Keratinocyte (primary cell): Measurements from ENCODE around the gene SINHCAF. TPM values are rescaled to one million over a fixed set of nuclear protein-coding genes. Genes with fewer than 3 reads are reported as not detected.
A peak's percentile ranks its signal among the peaks of the same experiment; 100 is the strongest.

ENCODE experiments used
- DNase-seq: peaks from one replicate; pipeline ENCODE4 v3.0.0-alpha.2; 2011; ENCODE audit warnings: low read depth, missing footprints, low spot score
- FAIRE-seq: peaks from 2 replicates; lab custom pipeline; 2011; peaks lifted over from hg19 to GRCh38; lab: Jason Lieb, UNC
- H2AFZ ChIP-seq: 2 replicates; pipeline ENCODE4 v1.6.0; 2012; ENCODE audit warnings: low read length, control low read depth, inconsistent platforms; ENCODE audit not compliant: control insufficient read depth
- H3K27ac ChIP-seq: 2 replicates; pipeline ENCODE4 v1.5.1; 2011; ENCODE audit warnings: low read length; ENCODE audit not compliant: control insufficient read depth, insufficient read depth
- H3K27me3 ChIP-seq: 3 replicates; pipeline ENCODE4 v1.6.0; 2011; ENCODE audit warnings: low read length; ENCODE audit not compliant: control insufficient read depth, insufficient read depth; ENCODE audit errors: extremely low read depth
- H3K36me3 ChIP-seq, 2 experiments: 2 replicates in 1 of 2; 3 replicates in 1 of 2; pipeline ENCODE4 v1.5.1; 2011; ENCODE audit warnings: low read length in 2 of 2, mild to moderate bottlenecking in 1 of 2; ENCODE audit not compliant: control insufficient read depth in 2 of 2, insufficient read depth in 2 of 2; ENCODE audit errors: extremely low read depth in 1 of 2
- H3K4me1 ChIP-seq: 3 replicates; pipeline ENCODE4 v1.5.1; 2011; ENCODE audit warnings: low read length; ENCODE audit not compliant: control insufficient read depth, insufficient read depth; ENCODE audit errors: extremely low read depth
- H3K4me2 ChIP-seq: 3 replicates; pipeline ENCODE4 v1.6.0; 2011; ENCODE audit warnings: low read depth, low read length; ENCODE audit not compliant: control insufficient read depth, insufficient read depth; ENCODE audit errors: extremely low read depth
- H3K4me3 ChIP-seq, 3 experiments: fragments of 200-600 bp in 1 of 3; sonication (generic) in 1 of 3; 2 replicates in 2 of 3; 3 replicates in 1 of 3; pipeline ENCODE4 v1.5.1; 2011 to 2016; ENCODE audit warnings: low read length in 3 of 3, mild to moderate bottlenecking in 3 of 3, control low read depth in 2 of 3, inconsistent platforms in 1 of 3, low read depth in 1 of 3, mixed read lengths in 1 of 3, mixed run types in 1 of 3, moderate library complexity in 1 of 3; ENCODE audit not compliant: control insufficient read depth in 2 of 3, insufficient read depth in 2 of 3; ENCODE audit errors: extremely low read depth in 1 of 3
- H3K79me2 ChIP-seq: 2 replicates; pipeline ENCODE4 v1.6.0; 2012; ENCODE audit warnings: low read length; ENCODE audit not compliant: control insufficient read depth, insufficient read depth
- H3K9ac ChIP-seq: 3 replicates; pipeline ENCODE4 v1.6.0; 2011; ENCODE audit warnings: low read length; ENCODE audit not compliant: control insufficient read depth, insufficient read depth; ENCODE audit errors: extremely low read depth
- H3K9me1 ChIP-seq: 3 replicates; pipeline ENCODE4 v1.6.0; 2011; ENCODE audit warnings: low read length; ENCODE audit not compliant: control insufficient read depth, insufficient read depth; ENCODE audit errors: extremely low read depth
- H3K9me3 ChIP-seq: 2 replicates; pipeline ENCODE4 v1.5.1; 2012; ENCODE audit warnings: low read depth, low read length; ENCODE audit not compliant: control insufficient read depth
- H4K20me1 ChIP-seq: 3 replicates; pipeline ENCODE4 v1.6.0; 2011; ENCODE audit warnings: low read length; ENCODE audit not compliant: control insufficient read depth, insufficient read depth; ENCODE audit errors: extremely low read depth
- EZH2 ChIP-seq: IDR thresholded peaks from one replicate; pipeline ENCODE4 v1.6.1; 2012; ENCODE audit warnings: inconsistent platforms, mild to moderate bottlenecking, low read length, moderate library complexity
- dilution Hi-C: fragments of 300-500 bp; cut with MboI; formaldehyde crosslinking; loops from one replicate; pipeline ENCODE4 v1.7.0; 2020; ENCODE audit warnings: low sequenced_read_pairs; ENCODE audit not compliant: extremely low pct_ligation_motif_present
- polyA plus RNA-seq, 5 experiments: library from polyadenylated mRNA; depleted of rRNA in 3 of 5; stranded (reverse) in 3 of 5; stranded (forward) in 1 of 5; unstranded in 1 of 5; fragments of >200 nt; gene quantifications; 1 replicate in 1 of 5; 2 replicates in 3 of 5; 3 replicates in 1 of 5; pipeline versions ENCODE4 v1.2.1 to v1.2.3, GENCODE V29; 2011 to 2012; ENCODE audit warnings: missing spikeins in 2 of 5, low read depth in 1 of 5, low replicate concordance in 1 of 5
- TF ChIP-seq, protein P1 (sequence below), 3 experiments: IDR thresholded peaks in 1 of 3; conservative IDR thresholded peaks in 1 of 3; optimal IDR thresholded peaks in 1 of 3; 2 replicates in 2 of 3; 3 replicates in 1 of 3; pipeline versions ENCODE3 to v1.5.1; 2011; ENCODE audit warnings: low read length in 3 of 3, mild to moderate bottlenecking in 3 of 3, moderate library complexity in 2 of 3, control low read depth in 1 of 3, inconsistent platforms in 1 of 3; ENCODE audit not compliant: insufficient read depth in 2 of 3; ENCODE audit errors: extremely low read depth in 1 of 3

Gene SINHCAF
- polyA plus RNA-seq, 1 donor (not counting 4 experiments of a cell fraction or from before 2014, with no cell fraction given): 57.4 TPM

GRCh38 chr12:31322801-31323207 is 3.1 kb downstream of the SINHCAF start:
- H3K4me1 ChIP-seq: peaks cover 28% of the 10 kb centered on the region
- no peaks in the 10 kb centered on the region for H3K36me3 ChIP-seq
- TF ChIP-seq, protein P1, sequence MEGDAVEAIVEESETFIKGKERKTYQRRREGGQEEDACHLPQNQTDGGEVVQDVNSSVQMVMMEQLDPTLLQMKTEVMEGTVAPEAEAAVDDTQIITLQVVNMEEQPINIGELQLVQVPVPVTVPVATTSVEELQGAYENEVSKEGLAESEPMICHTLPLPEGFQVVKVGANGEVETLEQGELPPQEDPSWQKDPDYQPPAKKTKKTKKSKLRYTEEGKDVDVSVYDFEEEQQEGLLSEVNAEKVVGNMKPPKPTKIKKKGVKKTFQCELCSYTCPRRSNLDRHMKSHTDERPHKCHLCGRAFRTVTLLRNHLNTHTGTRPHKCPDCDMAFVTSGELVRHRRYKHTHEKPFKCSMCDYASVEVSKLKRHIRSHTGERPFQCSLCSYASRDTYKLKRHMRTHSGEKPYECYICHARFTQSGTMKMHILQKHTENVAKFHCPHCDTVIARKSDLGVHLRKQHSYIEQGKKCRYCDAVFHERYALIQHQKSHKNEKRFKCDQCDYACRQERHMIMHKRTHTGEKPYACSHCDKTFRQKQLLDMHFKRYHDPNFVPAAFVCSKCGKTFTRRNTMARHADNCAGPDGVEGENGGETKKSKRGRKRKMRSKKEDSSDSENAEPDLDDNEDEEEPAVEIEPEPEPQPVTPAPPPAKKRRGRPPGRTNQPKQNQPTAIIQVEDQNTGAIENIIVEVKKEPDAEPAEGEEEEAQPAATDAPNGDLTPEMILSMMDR (optimal IDR thresholded peaks at IDR 0.05 in 1 of 3, IDR thresholded peaks at IDR 0.05 in 1 of 3, conservative IDR thresholded peaks at IDR 0.05 in 1 of 3; ENCODE audit: extremely low read depth in 1 of 3, insufficient read depth in 2 of 3, low read length in 3 of 3): no peak
- TF ChIP-seq EZH2: no peak
- H3K27ac ChIP-seq: peak overlapping the region; percentile 92
- FAIRE-seq (no peak), DNase-seq (no peak)
- H3K79me2 ChIP-seq: peaks cover 81% of the 10 kb centered on the region
- no peaks in the 10 kb centered on the region for H3K9me1 ChIP-seq
- peaks cover 15% of the 10 kb centered on the region for H4K20me1 ChIP-seq
- peak overlapping the region; percentile 77 to 99 (median 85) for H3K4me3 ChIP-seq
- no peaks in the 10 kb centered on the region for H3K9me3 ChIP-seq
- peak overlapping the region; percentile 94 for H3K9ac ChIP-seq
- H3K4me2 ChIP-seq: peak overlapping the region; percentile 96
- H3K27me3 ChIP-seq: no peaks in the 10 kb centered on the region
- dilution Hi-C loops: no loop called here
- H2AFZ ChIP-seq: no peak overlapping the region

DNA sequence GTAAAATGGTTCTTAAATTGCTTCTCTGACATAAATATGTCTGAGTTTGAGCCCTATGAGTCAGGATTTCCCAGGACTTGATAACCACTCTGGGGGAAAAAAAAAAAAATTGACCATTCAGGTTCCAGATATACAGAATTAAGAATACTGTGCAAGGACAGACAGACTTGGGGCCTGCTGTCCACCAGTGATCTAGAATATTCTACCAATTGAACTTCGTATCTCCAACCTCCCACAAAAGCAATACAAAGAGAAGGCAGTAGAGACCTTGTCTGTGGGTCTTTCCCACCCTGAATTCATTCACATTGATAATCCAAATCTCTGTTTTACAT is 4.1 kb downstream of the SINHCAF start:
- Histone ChIP-seq H4K20me1 (peaks cover 18% of the 10 kb centered on the region), H2AFZ (no peak overlapping the region), H3K9me3 (no peaks in the 10 kb centered on the region), H3K27me3 (no peaks in the 10 kb centered on the region), H3K9me1 (no peaks in the 10 kb centered on the region), H3K79me2 (peaks cover 91% of the 10 kb centered on the region), H3K9ac (no peak overlapping the region), H3K4me3 (no peak overlapping the region), H3K4me1 (peaks cover 29% of the 10 kb centered on the region), H3K4me2 (peak overlapping the region; percentile 32), H3K27ac (no peak overlapping the region), H3K36me3 (no peaks in the 10 kb centered on the region)
- FAIRE-seq (no peak), DNase-seq (no peak)
- dilution Hi-C loops: no loop called here
- TF ChIP-seq, protein P1 (optimal IDR thresholded peaks at IDR 0.05 in 1 of 3, IDR thresholded peaks at IDR 0.05 in 1 of 3, conservative IDR thresholded peaks at IDR 0.05 in 1 of 3; ENCODE audit: extremely low read depth in 1 of 3, insufficient read depth in 2 of 3, low read length in 3 of 3): no peak
- no peak for TF ChIP-seq EZH2
